Fibroblast of pulmonary artery (primary cell): Measurements from ENCODE around the gene ARHGDIG.
"Not testable (repeated sequence)": the region's sequence is repeated elsewhere in the genome, so short reads cannot be mapped to it uniquely, and the experiment has no call there.

Experiments used
- DNase-seq: peaks from one replicate; pipeline ENCODE4 v3.0.0-alpha.2; 2010; ENCODE audit warnings: low read depth
- H3K4me3 ChIP-seq: replicated peaks from 2 replicates; pipeline ENCODE4 v1.5.1; 2011; ENCODE audit warnings: low read depth, mild to moderate bottlenecking, control low read depth, low read length, moderate library complexity
- TF ChIP-seq, protein P1 (sequence below): IDR thresholded peaks from 2 replicates; pipeline ENCODE4 v1.5.1; 2011; ENCODE audit warnings: mild to moderate bottlenecking, control low read depth, low read length, inconsistent platforms; ENCODE audit errors: missing control alignments

The ARHGDIG gene

DNA sequence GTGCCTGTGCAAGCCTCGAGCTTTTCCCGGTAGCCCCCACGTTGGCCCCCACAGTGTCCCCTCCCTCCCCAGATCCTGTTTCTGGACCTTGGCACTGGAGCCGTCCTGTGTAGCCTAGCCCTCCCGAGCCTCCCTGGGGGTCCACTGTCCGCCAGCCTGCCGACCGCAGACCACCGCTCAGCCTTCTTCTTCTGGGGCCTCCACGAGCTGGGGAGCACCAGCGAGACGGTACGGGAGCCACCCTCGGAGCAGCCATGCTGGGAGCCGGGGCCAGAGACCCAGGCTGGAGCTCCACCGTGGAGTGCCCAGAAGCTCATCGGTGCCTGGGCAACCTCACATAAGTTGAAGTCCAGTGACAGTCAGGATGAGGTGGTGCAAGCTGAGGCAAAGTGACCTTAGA is 16.4 kb upstream of the ARHGDIG start:
- TF ChIP-seq, protein P1, sequence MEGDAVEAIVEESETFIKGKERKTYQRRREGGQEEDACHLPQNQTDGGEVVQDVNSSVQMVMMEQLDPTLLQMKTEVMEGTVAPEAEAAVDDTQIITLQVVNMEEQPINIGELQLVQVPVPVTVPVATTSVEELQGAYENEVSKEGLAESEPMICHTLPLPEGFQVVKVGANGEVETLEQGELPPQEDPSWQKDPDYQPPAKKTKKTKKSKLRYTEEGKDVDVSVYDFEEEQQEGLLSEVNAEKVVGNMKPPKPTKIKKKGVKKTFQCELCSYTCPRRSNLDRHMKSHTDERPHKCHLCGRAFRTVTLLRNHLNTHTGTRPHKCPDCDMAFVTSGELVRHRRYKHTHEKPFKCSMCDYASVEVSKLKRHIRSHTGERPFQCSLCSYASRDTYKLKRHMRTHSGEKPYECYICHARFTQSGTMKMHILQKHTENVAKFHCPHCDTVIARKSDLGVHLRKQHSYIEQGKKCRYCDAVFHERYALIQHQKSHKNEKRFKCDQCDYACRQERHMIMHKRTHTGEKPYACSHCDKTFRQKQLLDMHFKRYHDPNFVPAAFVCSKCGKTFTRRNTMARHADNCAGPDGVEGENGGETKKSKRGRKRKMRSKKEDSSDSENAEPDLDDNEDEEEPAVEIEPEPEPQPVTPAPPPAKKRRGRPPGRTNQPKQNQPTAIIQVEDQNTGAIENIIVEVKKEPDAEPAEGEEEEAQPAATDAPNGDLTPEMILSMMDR: no peak
- H3K4me3 ChIP-seq: no peak overlapping the region
- DNase-seq: no peak

DNA sequence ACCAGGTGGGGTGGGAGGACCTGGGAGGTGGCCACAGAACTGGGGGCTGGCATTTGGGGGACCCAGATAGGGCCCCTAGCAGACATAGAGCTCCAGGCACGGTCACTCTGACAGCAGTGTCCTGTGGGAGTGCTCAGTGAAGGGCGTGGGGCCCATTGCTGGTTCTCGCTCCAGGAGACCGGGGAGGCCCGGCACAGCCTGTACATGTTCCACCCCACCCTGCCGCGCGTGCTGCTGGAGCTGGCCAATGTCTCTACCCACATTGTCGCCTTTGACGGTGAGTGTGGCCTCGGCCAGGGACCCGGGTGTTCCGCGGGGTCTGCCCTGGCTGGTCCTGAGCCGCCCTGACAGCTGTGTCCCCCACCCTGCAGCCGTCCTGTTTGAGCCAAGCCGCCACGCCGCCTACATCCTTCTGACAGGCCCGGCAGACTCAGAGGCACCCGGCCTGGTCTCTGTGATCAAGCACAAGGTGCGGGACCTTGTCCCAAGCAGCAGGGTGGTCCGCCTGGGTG is 15.9 kb upstream of the ARHGDIG start:
- H3K4me3 ChIP-seq: no peak overlapping the region
- no peak for DNase-seq
- TF ChIP-seq, protein P1: no peak

DNA sequence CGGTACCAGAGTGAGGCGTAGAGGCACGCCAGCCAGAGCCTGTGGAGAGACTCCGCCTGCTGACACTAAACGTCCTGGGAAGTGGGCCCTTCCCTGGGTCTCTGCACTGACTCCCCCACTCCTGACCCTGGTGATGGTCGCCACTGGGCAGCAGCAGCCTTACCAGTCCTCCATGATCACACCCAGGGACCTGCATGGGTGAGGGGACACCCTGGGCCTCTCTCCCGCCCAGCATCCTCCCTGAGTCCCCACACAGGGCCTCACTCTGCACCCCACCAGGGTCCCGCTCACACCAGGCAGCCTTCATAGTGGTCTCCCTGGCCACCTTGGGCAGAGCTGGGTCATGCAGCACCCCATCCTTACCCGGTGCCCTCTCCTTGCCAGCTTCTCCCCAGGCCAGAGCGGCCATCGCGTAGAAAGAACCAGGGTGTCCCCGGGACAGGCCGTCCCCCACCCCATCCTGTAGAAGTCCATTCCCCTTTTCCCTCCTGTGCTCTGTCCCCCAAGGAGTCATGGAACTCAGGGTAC is 15.3 kb upstream of the ARHGDIG start:
- TF ChIP-seq, protein P1: no peak
- no peak overlapping the region for H3K4me3 ChIP-seq
- DNase-seq: no peak

DNA sequence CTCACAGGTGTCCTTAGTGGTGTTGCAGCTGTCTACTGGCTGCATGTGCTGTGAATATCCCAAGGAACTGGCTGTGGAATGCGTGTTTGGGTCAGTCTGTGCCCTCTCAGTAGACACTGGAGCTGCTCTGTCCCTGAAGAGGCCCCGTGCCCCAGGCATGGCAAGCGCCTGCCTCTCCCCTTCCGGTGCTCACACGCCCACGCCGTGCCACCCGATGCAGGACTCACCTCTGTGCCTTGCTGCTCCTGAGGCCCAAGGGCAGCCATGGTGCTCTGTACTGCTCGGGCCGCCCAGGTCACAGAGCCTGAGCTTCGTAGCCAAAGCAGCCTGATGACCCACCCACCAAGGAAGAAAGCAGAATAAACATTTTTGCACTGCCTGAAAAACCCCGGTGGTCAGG is 14.7 kb upstream of the ARHGDIG start:
- H3K4me3 ChIP-seq: no peak overlapping the region
- TF ChIP-seq, protein P1: no peak
- no peak for DNase-seq

DNA sequence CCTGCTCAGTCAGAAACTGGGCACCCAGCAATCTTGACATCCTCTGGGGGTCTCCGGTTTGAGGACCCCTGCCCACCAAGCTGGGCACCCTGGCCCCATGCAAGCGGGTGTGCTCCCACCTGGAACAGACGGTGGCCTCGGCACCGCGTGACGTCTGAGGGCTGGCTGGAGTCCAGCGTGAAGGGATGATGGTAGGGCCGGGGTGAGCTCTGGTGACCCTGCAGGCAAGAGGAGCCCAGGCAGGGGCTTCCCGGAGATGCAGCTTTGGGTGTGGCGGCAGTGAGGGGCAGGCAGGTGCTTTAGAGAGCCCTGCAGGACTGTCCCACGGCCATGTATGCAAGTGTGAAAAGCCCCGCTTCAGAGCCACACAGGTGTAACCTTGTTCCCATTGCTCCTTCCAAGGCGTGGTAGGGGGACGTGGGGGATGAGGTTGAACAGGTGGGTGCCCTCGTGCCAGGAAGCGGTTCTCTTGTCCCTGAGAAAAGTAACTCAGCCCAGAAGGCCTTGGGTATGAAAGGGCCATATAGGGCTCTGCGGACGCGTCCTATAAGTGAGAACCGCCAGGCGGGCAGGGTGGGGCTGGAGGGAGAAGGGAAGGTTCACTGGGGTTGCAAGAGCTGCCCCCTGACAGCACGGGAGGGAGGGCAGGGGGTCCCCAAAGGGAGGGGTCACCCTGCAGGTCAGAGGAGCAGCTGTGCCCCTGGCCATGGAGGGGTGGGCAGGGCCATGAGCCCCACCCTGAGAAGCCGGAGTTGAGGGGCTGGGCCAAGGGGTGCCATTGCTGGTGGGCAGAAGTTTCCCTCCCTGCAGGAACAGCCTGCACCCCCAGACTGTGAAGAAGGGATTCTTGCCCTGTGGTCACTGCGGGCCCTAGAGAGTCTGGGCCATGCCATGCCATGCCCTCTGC is 13.9 kb upstream of the ARHGDIG start:
- H3K4me3 ChIP-seq: no peak overlapping the region
- no peak for DNase-seq
- TF ChIP-seq, protein P1: no peak

DNA sequence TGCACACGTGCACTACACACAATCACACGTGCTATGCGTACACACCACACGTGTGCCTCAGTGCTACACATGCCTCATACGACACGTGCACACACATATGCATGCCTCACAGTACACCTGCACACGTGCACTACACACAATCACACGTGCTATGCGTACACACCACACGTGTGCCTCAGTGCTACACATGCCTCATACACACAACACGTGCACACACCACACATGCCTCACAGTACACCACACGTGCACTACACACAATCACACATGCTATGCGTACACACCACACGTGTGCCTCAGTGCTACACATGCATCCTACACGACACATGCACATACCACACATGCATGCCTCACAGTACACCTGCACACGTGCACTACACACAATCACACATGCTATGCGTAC is 12.8 kb upstream of the ARHGDIG start:
- H3K4me3 ChIP-seq, DNase-seq: not testable (repeated sequence)

DNA sequence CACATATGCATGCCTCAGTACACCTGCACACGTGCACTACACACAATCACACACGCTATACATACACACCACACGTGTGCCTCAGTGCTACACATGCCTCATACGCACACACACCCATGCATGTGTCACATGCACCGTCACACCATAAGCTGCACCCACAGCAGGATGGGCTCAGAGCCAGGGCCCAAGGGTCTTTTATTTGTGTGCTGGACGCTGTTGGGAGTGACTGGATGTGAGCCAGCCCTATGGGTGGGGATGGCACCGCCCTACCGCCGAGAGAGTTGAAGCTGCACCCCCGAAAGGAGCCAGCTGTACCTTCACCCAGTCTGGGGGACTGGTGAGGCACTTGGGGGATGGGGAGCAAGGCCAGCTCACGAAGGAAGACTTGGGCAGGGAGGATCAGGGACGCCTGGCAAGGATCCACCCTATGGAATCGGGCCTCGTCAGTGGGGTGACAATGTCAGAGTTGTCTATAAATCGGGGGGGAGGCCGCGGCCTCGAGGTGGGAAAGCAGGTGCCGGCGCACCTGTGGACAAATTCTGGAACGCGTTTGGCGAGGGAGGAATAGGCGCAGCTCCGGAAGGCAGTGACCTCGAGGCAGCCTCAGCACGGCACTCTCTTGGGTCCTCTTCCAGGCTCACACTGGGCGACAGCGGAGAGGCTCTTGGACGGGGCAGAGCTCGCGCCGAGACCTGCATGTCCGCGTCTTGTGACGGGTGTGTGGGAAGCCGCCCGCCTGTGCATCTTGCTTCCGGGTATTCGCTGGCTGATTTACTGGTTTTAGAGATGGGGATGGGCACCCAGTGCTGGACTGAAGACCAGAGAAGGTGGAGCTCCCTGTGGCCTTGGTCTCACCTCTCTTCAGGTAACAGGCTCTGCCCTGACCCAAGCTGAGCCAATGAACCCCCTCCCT is 12.0 kb upstream of the ARHGDIG start:
- TF ChIP-seq, protein P1: no peak
- H3K4me3 ChIP-seq: no peak overlapping the region
- DNase-seq: no peak
